Gastrocnemius medialis (tissue), 4 donors: Measurements from ENCODE around the gene MYO1F.

Experiments
- POLR2A ChIP-seq, 2 donors: fragments of 450-650 bp; IDR thresholded peaks; one replicate each; pipeline ENCODE4 v1.6.1; 2017; ENCODE audit warnings: antibody characterized with exemption in 2 of 2, mild to moderate bottlenecking in 2 of 2, moderate library complexity in 2 of 2
- TF ChIP-seq, protein P1 (sequence below), 5 experiments: fragments of 450-650 bp in 3 of 5; fragments of 200-600 bp in 2 of 5; sonication (generic) in 2 of 5; IDR thresholded peaks in 4 of 5; conservative IDR thresholded peaks in 1 of 5; 1 replicate in 4 of 5; 2 replicates in 1 of 5; pipeline ENCODE4 v1.5.1; 2016 to 2019; ENCODE audit warnings: antibody characterized with exemption in 5 of 5, mild to moderate bottlenecking in 3 of 5, moderate library complexity in 3 of 5

DNA sequence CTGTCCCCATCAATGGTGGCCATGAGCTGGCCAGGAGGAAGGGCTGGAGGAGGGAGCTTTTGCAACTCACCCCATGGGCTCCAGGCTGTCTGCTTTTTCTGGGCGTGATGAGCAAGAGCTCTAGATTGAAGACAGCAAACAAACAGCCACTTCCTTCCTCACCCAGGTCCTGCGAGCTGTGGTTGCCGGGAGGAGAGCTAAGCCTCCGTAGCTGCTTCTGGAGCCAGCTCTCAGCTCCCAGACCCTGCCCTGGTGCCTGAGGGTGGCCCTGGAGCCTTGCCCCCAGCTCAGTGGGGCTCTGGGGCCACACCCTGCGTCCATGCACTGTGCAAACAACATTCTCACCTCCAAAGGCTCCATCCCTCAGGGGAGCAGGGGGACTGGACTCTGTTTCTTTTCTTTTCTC lies 6.2 kb downstream of the MYO1F start:
- TF ChIP-seq, protein P1, sequence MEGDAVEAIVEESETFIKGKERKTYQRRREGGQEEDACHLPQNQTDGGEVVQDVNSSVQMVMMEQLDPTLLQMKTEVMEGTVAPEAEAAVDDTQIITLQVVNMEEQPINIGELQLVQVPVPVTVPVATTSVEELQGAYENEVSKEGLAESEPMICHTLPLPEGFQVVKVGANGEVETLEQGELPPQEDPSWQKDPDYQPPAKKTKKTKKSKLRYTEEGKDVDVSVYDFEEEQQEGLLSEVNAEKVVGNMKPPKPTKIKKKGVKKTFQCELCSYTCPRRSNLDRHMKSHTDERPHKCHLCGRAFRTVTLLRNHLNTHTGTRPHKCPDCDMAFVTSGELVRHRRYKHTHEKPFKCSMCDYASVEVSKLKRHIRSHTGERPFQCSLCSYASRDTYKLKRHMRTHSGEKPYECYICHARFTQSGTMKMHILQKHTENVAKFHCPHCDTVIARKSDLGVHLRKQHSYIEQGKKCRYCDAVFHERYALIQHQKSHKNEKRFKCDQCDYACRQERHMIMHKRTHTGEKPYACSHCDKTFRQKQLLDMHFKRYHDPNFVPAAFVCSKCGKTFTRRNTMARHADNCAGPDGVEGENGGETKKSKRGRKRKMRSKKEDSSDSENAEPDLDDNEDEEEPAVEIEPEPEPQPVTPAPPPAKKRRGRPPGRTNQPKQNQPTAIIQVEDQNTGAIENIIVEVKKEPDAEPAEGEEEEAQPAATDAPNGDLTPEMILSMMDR (IDR thresholded peaks at IDR 0.05 in 4 of 5, conservative IDR thresholded peaks at IDR 0.05 in 1 of 5), result no peak
- TF ChIP-seq POLR2A (IDR thresholded peaks at IDR 0.05), result no peak
